ENCODE results near the gene CCDC83.

DNA sequence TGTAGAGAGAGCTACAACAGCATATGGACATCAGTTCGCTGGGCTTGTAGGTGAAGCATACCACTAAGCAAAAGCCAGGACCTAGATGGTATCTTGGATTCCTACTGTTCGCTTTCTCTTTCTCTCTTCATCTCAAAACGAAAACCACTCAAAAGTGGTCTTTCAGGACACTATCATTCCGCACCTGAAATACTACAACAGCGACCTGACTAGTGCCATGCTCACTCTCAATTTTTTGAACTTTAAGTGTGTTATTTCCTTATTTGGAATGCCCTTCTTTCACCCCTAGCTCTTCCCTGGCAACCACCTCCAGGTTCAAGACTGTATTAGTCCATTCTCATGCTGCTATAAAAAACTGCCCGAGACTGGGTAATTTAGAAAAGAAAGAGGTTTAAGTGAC lies 59.2 kb downstream of the CCDC83 start:
- no peak for TF ChIP-seq EZH2 (IDR thresholded peaks at IDR 0.05; ENCODE audit: low read depth)
- TF ChIP-seq, protein P1, sequence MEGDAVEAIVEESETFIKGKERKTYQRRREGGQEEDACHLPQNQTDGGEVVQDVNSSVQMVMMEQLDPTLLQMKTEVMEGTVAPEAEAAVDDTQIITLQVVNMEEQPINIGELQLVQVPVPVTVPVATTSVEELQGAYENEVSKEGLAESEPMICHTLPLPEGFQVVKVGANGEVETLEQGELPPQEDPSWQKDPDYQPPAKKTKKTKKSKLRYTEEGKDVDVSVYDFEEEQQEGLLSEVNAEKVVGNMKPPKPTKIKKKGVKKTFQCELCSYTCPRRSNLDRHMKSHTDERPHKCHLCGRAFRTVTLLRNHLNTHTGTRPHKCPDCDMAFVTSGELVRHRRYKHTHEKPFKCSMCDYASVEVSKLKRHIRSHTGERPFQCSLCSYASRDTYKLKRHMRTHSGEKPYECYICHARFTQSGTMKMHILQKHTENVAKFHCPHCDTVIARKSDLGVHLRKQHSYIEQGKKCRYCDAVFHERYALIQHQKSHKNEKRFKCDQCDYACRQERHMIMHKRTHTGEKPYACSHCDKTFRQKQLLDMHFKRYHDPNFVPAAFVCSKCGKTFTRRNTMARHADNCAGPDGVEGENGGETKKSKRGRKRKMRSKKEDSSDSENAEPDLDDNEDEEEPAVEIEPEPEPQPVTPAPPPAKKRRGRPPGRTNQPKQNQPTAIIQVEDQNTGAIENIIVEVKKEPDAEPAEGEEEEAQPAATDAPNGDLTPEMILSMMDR (conservative IDR thresholded peaks at IDR 0.05) = no peak

All from PC-9 (cell line).